ENCODE results near the gene ARSK. TPM values are rescaled to one million over a fixed set of nuclear protein-coding genes. Genes with fewer than 3 reads are reported as not detected.
A peak's percentile ranks its signal among the peaks of the same experiment; 100 is the strongest.

ARSK gene
- total and polyA plus RNA-seq, 2 experiments from 2014 or later = 23.2 to 40.8 TPM

DNA sequence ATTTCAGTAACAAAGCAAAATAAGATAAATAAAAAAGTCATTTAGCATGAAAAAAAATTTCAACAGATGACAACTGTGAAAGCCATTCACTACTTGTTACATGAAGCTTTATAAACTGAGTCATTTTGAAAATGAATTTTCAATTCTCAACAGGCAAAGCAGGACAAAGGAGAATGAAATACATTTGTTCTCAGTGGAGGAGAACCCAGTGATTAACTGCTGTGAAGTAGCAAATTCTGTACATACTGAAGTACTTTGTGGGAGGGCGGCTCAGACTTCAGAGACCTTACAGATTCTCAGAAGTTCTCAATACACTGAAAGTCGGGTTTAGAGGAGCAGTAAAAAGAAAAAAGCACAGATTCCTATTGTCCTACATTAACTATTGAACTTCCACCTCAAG lies 21.8 kb upstream of the ARSK start:
- TF ChIP-seq CREB1 (CRISPR knock-in tag; IDR thresholded peaks at IDR 0.05; ENCODE audit: low read depth) = no peak
- peak; percentile 21; the same call in 1 of the 2 replicates for TF ChIP-seq NANOG (IDR thresholded peaks at IDR 0.05; ENCODE audit: borderline replicate concordance)
- TF ChIP-seq ZNF462 (CRISPR knock-in tag; IDR thresholded peaks at IDR 0.05) = no peak
- no peak for TF ChIP-seq EZH2phosphoT487 (IDR thresholded peaks at IDR 0.05; ENCODE audit: unreplicated experiment)
- TF ChIP-seq, protein P1, sequence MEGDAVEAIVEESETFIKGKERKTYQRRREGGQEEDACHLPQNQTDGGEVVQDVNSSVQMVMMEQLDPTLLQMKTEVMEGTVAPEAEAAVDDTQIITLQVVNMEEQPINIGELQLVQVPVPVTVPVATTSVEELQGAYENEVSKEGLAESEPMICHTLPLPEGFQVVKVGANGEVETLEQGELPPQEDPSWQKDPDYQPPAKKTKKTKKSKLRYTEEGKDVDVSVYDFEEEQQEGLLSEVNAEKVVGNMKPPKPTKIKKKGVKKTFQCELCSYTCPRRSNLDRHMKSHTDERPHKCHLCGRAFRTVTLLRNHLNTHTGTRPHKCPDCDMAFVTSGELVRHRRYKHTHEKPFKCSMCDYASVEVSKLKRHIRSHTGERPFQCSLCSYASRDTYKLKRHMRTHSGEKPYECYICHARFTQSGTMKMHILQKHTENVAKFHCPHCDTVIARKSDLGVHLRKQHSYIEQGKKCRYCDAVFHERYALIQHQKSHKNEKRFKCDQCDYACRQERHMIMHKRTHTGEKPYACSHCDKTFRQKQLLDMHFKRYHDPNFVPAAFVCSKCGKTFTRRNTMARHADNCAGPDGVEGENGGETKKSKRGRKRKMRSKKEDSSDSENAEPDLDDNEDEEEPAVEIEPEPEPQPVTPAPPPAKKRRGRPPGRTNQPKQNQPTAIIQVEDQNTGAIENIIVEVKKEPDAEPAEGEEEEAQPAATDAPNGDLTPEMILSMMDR (conservative IDR thresholded peaks at IDR 0.05; ENCODE audit: low read depth in 2 of 2) = no peak
- H3K79me2 ChIP-seq (replicated peaks; ENCODE audit: insufficient read depth) = no peaks in the 10 kb centered on the region
- Mint-ChIP-seq H3K27ac (peak overlapping the region; percentile 91), H3K4me1 (peaks cover 36% of the 10 kb centered on the region), H3K27me3 (ENCODE audit: insufficient read depth, low read depth, poor library complexity) (peaks cover 2% of the 10 kb centered on the region), H3K4me3 (peak overlapping the region; percentile 6; the same call in 1 of the 3 replicates), H3K9me3 (no peaks in the 10 kb centered on the region), H3K36me3 (ENCODE audit: low read depth) (peaks cover 28% of the 10 kb centered on the region)
- H3K9me2 ChIP-seq (ENCODE audit: insufficient read depth) = no peaks in the 10 kb centered on the region
- peak overlapping the region; percentile 69 for H3K4me2 ChIP-seq
- H3K36me3 ChIP-seq (ENCODE audit: insufficient read depth) = no peaks in the 10 kb centered on the region; the same call in 1 of the 2 replicates
- peaks cover 34% of the 10 kb centered on the region for H3K4me1 ChIP-seq (ENCODE audit: insufficient read depth)
- DNase-seq (ENCODE audit: low spot score) (peak; percentile 57), ATAC-seq (peak; percentile 45; the same call in 2 of the 3 replicates)
- no peaks in the 10 kb centered on the region for H3F3A ChIP-seq (replicated peaks; ENCODE audit: low read depth)
- H3K4me3 ChIP-seq = peak overlapping the region; percentile 41; the same call in 1 of the 2 replicates
- peak overlapping the region; percentile 51 for H3K27ac ChIP-seq (ENCODE audit: low read depth)
- H2AFZ ChIP-seq = no peak overlapping the region
- no peaks in the 10 kb centered on the region for H3K27me3 ChIP-seq (ENCODE audit: insufficient read depth)
- no peaks in the 10 kb centered on the region for H4K20me1 ChIP-seq (replicated peaks; ENCODE audit: insufficient read depth)

Data from GM23338 (cell line).